OCI-LY7 (cell line): ENCODE data around the gene MINDY2. TPM values are rescaled to one million over a fixed set of nuclear protein-coding genes. Genes with fewer than 3 reads are reported as not detected.

Experiments used
- BruUV-seq: library from RNA; stranded (reverse); fragments of 400-500 nt; replicated peaks from 2 replicates; lab custom pipeline; 2021; lab: Mats Ljungman, UMichigan
- CTCF ChIA-PET: fragments of 300-600 bp; sonication (Branson Sonifier 250); formaldehyde crosslinking; loops from one replicate; lab custom pipeline; 2022; ENCODE audit warnings: antibody characterized with exemption; ENCODE audit not compliant: unreplicated experiment; lab: Charles Lee
- POLR2A ChIA-PET: fragments of 300-600 bp; sonication (Branson Sonifier 250); formaldehyde crosslinking; loops from one replicate; lab custom pipeline; 2022; ENCODE audit warnings: antibody characterized with exemption; lab: Charles Lee
- DNase-seq: peaks from one replicate; pipeline ENCODE4 v3.0.0-alpha.2; 2015; ENCODE audit warnings: low spot score
- H2AFZ ChIP-seq: fragments of 200-600 bp; sonication (generic), shearing (Covaris generic); 2 replicates; pipeline ENCODE4 v1.6.1; 2014; ENCODE audit warnings: mild to moderate bottlenecking, antibody characterized with exemption, low read length, moderate library complexity
- H3K27ac ChIP-seq: fragments of 200-600 bp; sonication (generic); 2 replicates; pipeline ENCODE4 v1.5.1; 2014; ENCODE audit warnings: mixed run types, low read depth, mild to moderate bottlenecking, moderate library complexity, low read length, inconsistent platforms; ENCODE audit not compliant: poor library complexity, severe bottlenecking
- H3K36me3 ChIP-seq: fragments of 200-600 bp; sonication (generic); 2 replicates; pipeline ENCODE4 v1.6.1; 2014; ENCODE audit warnings: mild to moderate bottlenecking, antibody characterized with exemption, low read length, moderate library complexity, mixed read lengths; ENCODE audit not compliant: insufficient read depth
- H3K4me1 ChIP-seq: fragments of 200-600 bp; sonication (generic); 2 replicates; pipeline ENCODE4 v1.5.1; 2014; ENCODE audit warnings: mild to moderate bottlenecking, low read length; ENCODE audit not compliant: insufficient read depth, poor library complexity, severe bottlenecking
- H3K4me2 ChIP-seq: fragments of 200-600 bp; sonication (generic); 2 replicates; pipeline ENCODE4 v1.6.1; 2014; ENCODE audit warnings: mild to moderate bottlenecking, low read length
- H3K4me3 ChIP-seq: fragments of 200-600 bp; sonication (generic); 2 replicates; pipeline ENCODE4 v1.5.1; 2014; ENCODE audit warnings: mild to moderate bottlenecking, low read depth, low read length; ENCODE audit not compliant: poor library complexity, severe bottlenecking
- H3K79me2 ChIP-seq: fragments of 200-600 bp; sonication (generic); 2 replicates; pipeline ENCODE4 v1.6.1; 2016; ENCODE audit warnings: low read depth, mild to moderate bottlenecking, low read length, moderate library complexity, mixed read lengths; ENCODE audit not compliant: insufficient read depth
- H3K9me2 ChIP-seq: fragments of 200-600 bp; sonication (generic); 2 replicates; pipeline ENCODE4 v1.6.1; 2016; ENCODE audit warnings: mild to moderate bottlenecking, low read length, mixed read lengths; ENCODE audit not compliant: insufficient read depth
- H3K9me3 ChIP-seq: fragments of 200-600 bp; sonication (generic); 2 replicates; pipeline ENCODE4 v1.6.1; 2014; ENCODE audit warnings: mild to moderate bottlenecking, mixed run types, low read length, mixed read lengths
- H4K20me1 ChIP-seq: fragments of 200-600 bp; sonication (generic); 2 replicates; pipeline ENCODE4 v1.6.1; 2014; ENCODE audit warnings: mild to moderate bottlenecking, antibody characterized with exemption, low read length, moderate library complexity, mixed read lengths; ENCODE audit not compliant: insufficient read depth
- EZH2phosphoT487 ChIP-seq: fragments of 200-600 bp; sonication (generic); IDR thresholded peaks from 2 replicates; pipeline ENCODE4 v1.6.1; 2018; ENCODE audit warnings: low read depth, borderline replicate concordance, mild to moderate bottlenecking, mixed run types, antibody characterized with exemption, low read length, moderate library complexity, mixed read lengths
- intact Hi-C: fragments of 100-400 bp; cut with micrococcal nuclease; formaldehyde crosslinking; loops from one replicate; pipeline ENCODE4 v1.10.0; 2022; ENCODE audit not compliant: unreplicated experiment
- total RNA-seq, 2 experiments: library from RNA; depleted of rRNA in 1 of 2; stranded (reverse); fragments of >200 nt in 1 of 2; shearing (Covaris generic) in 1 of 2; gene quantifications; 2 replicates each; pipeline ENCODE4 v1.2.3, GENCODE V29; 2014 to 2022
- TF ChIP-seq, protein P1 (sequence below): fragments of 200-600 bp; sonication (generic); conservative IDR thresholded peaks from 2 replicates; pipeline ENCODE4 v1.5.1; 2014; ENCODE audit warnings: mild to moderate bottlenecking, antibody characterized with exemption, low read length, moderate library complexity, mixed read lengths

The MINDY2 gene
- total RNA-seq, 2 experiments from 2014 or later = 10.5 to 15.7 TPM

DNA sequence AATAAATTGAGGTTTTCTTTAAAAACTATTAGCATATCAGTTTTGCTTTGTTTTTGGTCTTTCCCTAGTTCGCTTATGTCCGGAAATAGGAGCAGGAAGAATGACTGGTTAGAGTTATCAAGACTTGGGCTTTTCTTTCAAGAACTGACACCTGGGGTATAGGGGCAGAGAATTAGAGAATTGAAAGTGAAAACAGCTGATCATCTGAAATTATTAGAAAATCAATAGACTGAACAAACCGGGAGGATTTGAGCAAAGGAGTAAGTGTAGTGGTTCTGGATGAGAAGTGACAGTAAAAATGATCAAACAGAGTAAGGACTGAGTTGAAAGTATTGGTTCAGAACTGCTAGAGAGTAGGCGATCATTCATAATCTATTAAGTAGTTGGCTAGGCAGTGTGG, 6.0 kb downstream of the MINDY2 start:
- TF ChIP-seq, protein P1, sequence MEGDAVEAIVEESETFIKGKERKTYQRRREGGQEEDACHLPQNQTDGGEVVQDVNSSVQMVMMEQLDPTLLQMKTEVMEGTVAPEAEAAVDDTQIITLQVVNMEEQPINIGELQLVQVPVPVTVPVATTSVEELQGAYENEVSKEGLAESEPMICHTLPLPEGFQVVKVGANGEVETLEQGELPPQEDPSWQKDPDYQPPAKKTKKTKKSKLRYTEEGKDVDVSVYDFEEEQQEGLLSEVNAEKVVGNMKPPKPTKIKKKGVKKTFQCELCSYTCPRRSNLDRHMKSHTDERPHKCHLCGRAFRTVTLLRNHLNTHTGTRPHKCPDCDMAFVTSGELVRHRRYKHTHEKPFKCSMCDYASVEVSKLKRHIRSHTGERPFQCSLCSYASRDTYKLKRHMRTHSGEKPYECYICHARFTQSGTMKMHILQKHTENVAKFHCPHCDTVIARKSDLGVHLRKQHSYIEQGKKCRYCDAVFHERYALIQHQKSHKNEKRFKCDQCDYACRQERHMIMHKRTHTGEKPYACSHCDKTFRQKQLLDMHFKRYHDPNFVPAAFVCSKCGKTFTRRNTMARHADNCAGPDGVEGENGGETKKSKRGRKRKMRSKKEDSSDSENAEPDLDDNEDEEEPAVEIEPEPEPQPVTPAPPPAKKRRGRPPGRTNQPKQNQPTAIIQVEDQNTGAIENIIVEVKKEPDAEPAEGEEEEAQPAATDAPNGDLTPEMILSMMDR = no peak
- no peak for TF ChIP-seq EZH2phosphoT487
- no peak for DNase-seq
- ChIA-PET POLR2A (interaction anchor here (0.5 to 0.9 kb wide), 2 partner anchors 42 to 543 kb away, joined by 3 to 4 read pairs; no protein-coding TSS in a partner anchor), CTCF (no interaction called here)
- no peaks in the 10 kb centered on the region for H3K36me3 ChIP-seq
- no peak overlapping the region for H2AFZ ChIP-seq
- intact Hi-C loops = no loop called here
- peaks cover 31% of the 10 kb centered on the region for H3K4me1 ChIP-seq
- no TSS peak for BruUV-seq
- H3K4me2 ChIP-seq = peak overlapping the region; percentile 34
- H3K9me3 ChIP-seq = no peaks in the 10 kb centered on the region
- H3K9me2 ChIP-seq = no peaks in the 10 kb centered on the region
- H3K27ac ChIP-seq = no peak overlapping the region
- no peaks in the 10 kb centered on the region for H4K20me1 ChIP-seq
- H3K79me2 ChIP-seq = peaks cover 16% of the 10 kb centered on the region; the same call in 1 of the 2 replicates
- no peak overlapping the region for H3K4me3 ChIP-seq

DNA sequence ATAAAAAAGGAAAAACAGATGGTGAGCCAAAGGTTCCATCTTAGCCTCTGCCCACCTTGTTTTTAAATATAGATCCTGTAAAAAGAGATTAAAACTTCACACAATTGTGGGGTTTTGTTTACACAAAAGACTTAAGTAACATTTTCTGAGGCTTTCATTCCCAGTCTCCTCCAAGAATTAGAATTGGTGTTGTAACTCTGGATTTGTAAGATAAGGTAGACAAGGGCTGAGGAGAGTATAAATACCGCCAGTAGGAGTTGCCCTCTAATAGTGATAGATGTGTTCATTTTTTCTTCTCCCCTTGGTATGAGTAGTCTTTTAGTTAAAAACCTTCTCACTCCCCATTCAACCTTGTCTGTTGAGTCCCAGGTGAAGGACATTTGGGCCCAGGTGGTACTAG, 8.5 kb downstream of the MINDY2 start:
- no peak overlapping the region for H3K4me3 ChIP-seq
- DNase-seq = no peak
- peaks cover 11% of the 10 kb centered on the region for H3K4me1 ChIP-seq
- no peak overlapping the region for H2AFZ ChIP-seq
- POLR2A ChIA-PET = no interaction called here
- no peak overlapping the region for H3K4me2 ChIP-seq
- no peaks in the 10 kb centered on the region for H4K20me1 ChIP-seq
- no peak for TF ChIP-seq EZH2phosphoT487
- TF ChIP-seq, protein P1 = no peak
- H3K27ac ChIP-seq = no peak overlapping the region
- intact Hi-C loops = no loop called here
- no peaks in the 10 kb centered on the region for H3K9me3 ChIP-seq
- no peaks in the 10 kb centered on the region for H3K9me2 ChIP-seq
- H3K79me2 ChIP-seq = peaks cover 11% of the 10 kb centered on the region; the same call in 1 of the 2 replicates
- H3K36me3 ChIP-seq = no peaks in the 10 kb centered on the region
- CTCF ChIA-PET = no interaction called here
- no TSS peak for BruUV-seq

DNA sequence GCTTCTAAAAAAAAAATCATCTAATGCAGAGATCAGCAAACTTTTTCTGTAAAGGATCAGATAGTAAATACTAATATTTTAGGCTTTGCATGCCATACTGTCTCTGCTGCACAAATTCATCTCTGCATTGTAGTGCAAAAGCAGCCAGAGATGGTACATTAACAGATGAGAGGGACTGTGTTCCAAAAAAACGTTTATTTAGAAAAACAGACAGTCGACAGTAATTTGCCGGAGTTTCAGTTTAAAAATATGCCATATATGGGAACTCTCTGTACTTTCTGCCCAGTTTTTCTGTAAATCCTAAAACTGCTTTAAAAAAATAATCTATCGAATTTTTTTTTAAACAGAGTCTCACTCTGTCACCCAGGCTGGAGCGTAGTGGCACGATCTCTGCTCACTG, 14.3 kb downstream of the MINDY2 start:
- POLR2A ChIA-PET = interaction anchor here (0.6 to 2.1 kb wide), 2 partner anchors 14 to 16 kb away, joined by 4 to 8 read pairs; partner anchors contain the start of gene MINDY2
- no peaks in the 10 kb centered on the region for H3K9me2 ChIP-seq

More for the DNA sequence above, 14.3 kb downstream of the MINDY2 start:
- CTCF ChIA-PET = no interaction called here
- DNase-seq = no peak
- no peak overlapping the region for H3K4me3 ChIP-seq
- intact Hi-C loops = no loop called here
- H3K36me3 ChIP-seq = no peaks in the 10 kb centered on the region
- no TSS peak for BruUV-seq
- H3K9me3 ChIP-seq = no peaks in the 10 kb centered on the region
- no peak overlapping the region for H3K4me2 ChIP-seq
- H2AFZ ChIP-seq = no peak overlapping the region
- H3K27ac ChIP-seq = no peak overlapping the region
- H4K20me1 ChIP-seq = no peaks in the 10 kb centered on the region
- H3K79me2 ChIP-seq = peaks cover 4% of the 10 kb centered on the region; the same call in 1 of the 2 replicates
- TF ChIP-seq, protein P1 = no peak
- no peak for TF ChIP-seq EZH2phosphoT487
- H3K4me1 ChIP-seq = no peaks in the 10 kb centered on the region
